Measurements from ENCODE around the gene SSRP1.

DNA sequence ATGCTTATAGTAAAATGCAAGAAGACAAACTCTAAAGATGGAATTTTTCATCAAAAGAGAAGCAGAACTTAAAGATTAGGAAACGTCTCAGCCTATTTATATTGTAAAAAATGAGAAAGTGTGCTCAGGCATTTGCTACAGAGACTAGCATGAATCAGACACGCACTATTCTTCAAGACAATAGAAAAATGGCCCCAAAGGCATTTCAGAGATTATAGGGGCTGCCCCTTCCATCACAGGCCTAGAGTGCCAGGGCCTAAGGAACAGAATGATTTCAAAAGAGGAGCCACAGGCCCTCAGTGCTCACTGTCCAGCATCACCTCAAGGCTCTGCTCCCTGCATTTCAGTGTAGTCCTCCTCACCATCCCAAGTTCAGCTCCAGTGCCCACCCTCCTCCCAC is 38.5 kb downstream of the SSRP1 start:
- TF ChIP-seq CTCF (tag by site-specific recombination; IDR thresholded peaks at IDR 0.05) (no peak), YY1 (tag by site-specific recombination; IDR thresholded peaks at IDR 0.05) (no peak), PATZ1 (tag by site-specific recombination; IDR thresholded peaks at IDR 0.05) (no peak), KLF16 (tag by site-specific recombination; IDR thresholded peaks at IDR 0.05) (no peak)

Data from HEK293 (cell line).